Keratinocyte (primary cell): ENCODE data around the gene MYRIP. TPM values are rescaled to one million over a fixed set of nuclear protein-coding genes. Genes with fewer than 3 reads are reported as not detected.

Experiments used
- DNase-seq: peaks from one replicate; pipeline ENCODE4 v3.0.0-alpha.2; 2011; ENCODE audit warnings: low read depth, missing footprints, low spot score
- FAIRE-seq: peaks from 2 replicates; lab custom pipeline; 2011; peaks lifted over from hg19 to GRCh38; lab: Jason Lieb, UNC
- H2AFZ ChIP-seq: 2 replicates; pipeline ENCODE4 v1.6.0; 2012; ENCODE audit warnings: low read length, control low read depth, inconsistent platforms; ENCODE audit not compliant: control insufficient read depth
- H3K27ac ChIP-seq: 2 replicates; pipeline ENCODE4 v1.5.1; 2011; ENCODE audit warnings: low read length; ENCODE audit not compliant: control insufficient read depth, insufficient read depth
- H3K27me3 ChIP-seq: 3 replicates; pipeline ENCODE4 v1.6.0; 2011; ENCODE audit warnings: low read length; ENCODE audit not compliant: control insufficient read depth, insufficient read depth; ENCODE audit errors: extremely low read depth
- H3K36me3 ChIP-seq, 2 experiments: 2 replicates in 1 of 2; 3 replicates in 1 of 2; pipeline ENCODE4 v1.5.1; 2011; ENCODE audit warnings: low read length in 2 of 2, mild to moderate bottlenecking in 1 of 2; ENCODE audit not compliant: control insufficient read depth in 2 of 2, insufficient read depth in 2 of 2; ENCODE audit errors: extremely low read depth in 1 of 2
- H3K4me1 ChIP-seq: 3 replicates; pipeline ENCODE4 v1.5.1; 2011; ENCODE audit warnings: low read length; ENCODE audit not compliant: control insufficient read depth, insufficient read depth; ENCODE audit errors: extremely low read depth
- H3K4me2 ChIP-seq: 3 replicates; pipeline ENCODE4 v1.6.0; 2011; ENCODE audit warnings: low read depth, low read length; ENCODE audit not compliant: control insufficient read depth, insufficient read depth; ENCODE audit errors: extremely low read depth
- H3K4me3 ChIP-seq, 3 experiments: fragments of 200-600 bp in 1 of 3; sonication (generic) in 1 of 3; 2 replicates in 2 of 3; 3 replicates in 1 of 3; pipeline ENCODE4 v1.5.1; 2011 to 2016; ENCODE audit warnings: low read length in 3 of 3, mild to moderate bottlenecking in 3 of 3, control low read depth in 2 of 3, inconsistent platforms in 1 of 3, low read depth in 1 of 3, mixed read lengths in 1 of 3, mixed run types in 1 of 3, moderate library complexity in 1 of 3; ENCODE audit not compliant: control insufficient read depth in 2 of 3, insufficient read depth in 2 of 3; ENCODE audit errors: extremely low read depth in 1 of 3
- H3K79me2 ChIP-seq: 2 replicates; pipeline ENCODE4 v1.6.0; 2012; ENCODE audit warnings: low read length; ENCODE audit not compliant: control insufficient read depth, insufficient read depth
- H3K9ac ChIP-seq: 3 replicates; pipeline ENCODE4 v1.6.0; 2011; ENCODE audit warnings: low read length; ENCODE audit not compliant: control insufficient read depth, insufficient read depth; ENCODE audit errors: extremely low read depth
- H3K9me1 ChIP-seq: 3 replicates; pipeline ENCODE4 v1.6.0; 2011; ENCODE audit warnings: low read length; ENCODE audit not compliant: control insufficient read depth, insufficient read depth; ENCODE audit errors: extremely low read depth
- H3K9me3 ChIP-seq: 2 replicates; pipeline ENCODE4 v1.5.1; 2012; ENCODE audit warnings: low read depth, low read length; ENCODE audit not compliant: control insufficient read depth
- H4K20me1 ChIP-seq: 3 replicates; pipeline ENCODE4 v1.6.0; 2011; ENCODE audit warnings: low read length; ENCODE audit not compliant: control insufficient read depth, insufficient read depth; ENCODE audit errors: extremely low read depth
- EZH2 ChIP-seq: IDR thresholded peaks from one replicate; pipeline ENCODE4 v1.6.1; 2012; ENCODE audit warnings: inconsistent platforms, mild to moderate bottlenecking, low read length, moderate library complexity
- dilution Hi-C: fragments of 300-500 bp; cut with MboI; formaldehyde crosslinking; loops from one replicate; pipeline ENCODE4 v1.7.0; 2020; ENCODE audit warnings: low sequenced_read_pairs; ENCODE audit not compliant: extremely low pct_ligation_motif_present
- polyA plus RNA-seq, 5 experiments: library from polyadenylated mRNA; depleted of rRNA in 3 of 5; stranded (reverse) in 3 of 5; stranded (forward) in 1 of 5; unstranded in 1 of 5; fragments of >200 nt; gene quantifications; 1 replicate in 1 of 5; 2 replicates in 3 of 5; 3 replicates in 1 of 5; pipeline versions ENCODE4 v1.2.1 to v1.2.3, GENCODE V29; 2011 to 2012; ENCODE audit warnings: missing spikeins in 2 of 5, low read depth in 1 of 5, low replicate concordance in 1 of 5
- TF ChIP-seq, protein P1 (sequence below), 3 experiments: IDR thresholded peaks in 1 of 3; conservative IDR thresholded peaks in 1 of 3; optimal IDR thresholded peaks in 1 of 3; 2 replicates in 2 of 3; 3 replicates in 1 of 3; pipeline versions ENCODE3 to v1.5.1; 2011; ENCODE audit warnings: low read length in 3 of 3, mild to moderate bottlenecking in 3 of 3, moderate library complexity in 2 of 3, control low read depth in 1 of 3, inconsistent platforms in 1 of 3; ENCODE audit not compliant: insufficient read depth in 2 of 3; ENCODE audit errors: extremely low read depth in 1 of 3

MYRIP gene
- polyA plus RNA-seq, 1 donor (not counting 4 experiments of a cell fraction or from before 2014, with no cell fraction given) = 0.01 TPM

DNA sequence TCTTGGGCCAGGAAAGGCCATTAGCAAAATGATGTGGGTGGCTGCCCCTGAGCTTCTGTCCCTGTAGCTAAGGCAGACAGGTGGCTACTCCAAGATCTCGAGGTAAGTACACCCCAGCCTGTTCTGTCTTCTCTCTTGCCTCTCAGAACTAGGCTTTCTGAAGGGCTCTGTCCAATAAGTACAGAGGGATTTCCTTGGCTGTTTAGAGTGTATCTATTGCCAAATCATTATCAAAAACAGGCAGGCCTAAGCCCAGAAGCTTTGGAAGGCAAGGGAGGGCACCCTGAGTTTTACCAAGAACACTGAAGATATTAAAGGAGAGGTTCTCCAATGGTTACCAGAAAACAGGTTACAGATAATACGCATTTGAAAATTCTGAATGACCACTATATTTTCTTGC, 156.6 kb downstream of the MYRIP start:
- H3K9me1 ChIP-seq = no peaks in the 10 kb centered on the region
- H3K79me2 ChIP-seq = no peaks in the 10 kb centered on the region
- no peaks in the 10 kb centered on the region for H3K4me1 ChIP-seq
- H3K27ac ChIP-seq = no peak overlapping the region
- H3K36me3 ChIP-seq = no peaks in the 10 kb centered on the region
- DNase-seq = no peak
- H3K4me2 ChIP-seq = no peak overlapping the region
- TF ChIP-seq, protein P1, sequence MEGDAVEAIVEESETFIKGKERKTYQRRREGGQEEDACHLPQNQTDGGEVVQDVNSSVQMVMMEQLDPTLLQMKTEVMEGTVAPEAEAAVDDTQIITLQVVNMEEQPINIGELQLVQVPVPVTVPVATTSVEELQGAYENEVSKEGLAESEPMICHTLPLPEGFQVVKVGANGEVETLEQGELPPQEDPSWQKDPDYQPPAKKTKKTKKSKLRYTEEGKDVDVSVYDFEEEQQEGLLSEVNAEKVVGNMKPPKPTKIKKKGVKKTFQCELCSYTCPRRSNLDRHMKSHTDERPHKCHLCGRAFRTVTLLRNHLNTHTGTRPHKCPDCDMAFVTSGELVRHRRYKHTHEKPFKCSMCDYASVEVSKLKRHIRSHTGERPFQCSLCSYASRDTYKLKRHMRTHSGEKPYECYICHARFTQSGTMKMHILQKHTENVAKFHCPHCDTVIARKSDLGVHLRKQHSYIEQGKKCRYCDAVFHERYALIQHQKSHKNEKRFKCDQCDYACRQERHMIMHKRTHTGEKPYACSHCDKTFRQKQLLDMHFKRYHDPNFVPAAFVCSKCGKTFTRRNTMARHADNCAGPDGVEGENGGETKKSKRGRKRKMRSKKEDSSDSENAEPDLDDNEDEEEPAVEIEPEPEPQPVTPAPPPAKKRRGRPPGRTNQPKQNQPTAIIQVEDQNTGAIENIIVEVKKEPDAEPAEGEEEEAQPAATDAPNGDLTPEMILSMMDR (optimal IDR thresholded peaks at IDR 0.05 in 1 of 3, IDR thresholded peaks at IDR 0.05 in 1 of 3, conservative IDR thresholded peaks at IDR 0.05 in 1 of 3; ENCODE audit: extremely low read depth in 1 of 3, insufficient read depth in 2 of 3, low read length in 3 of 3) = no peak
- TF ChIP-seq EZH2 = no peak
- no peak overlapping the region for H3K9ac ChIP-seq
- H4K20me1 ChIP-seq = no peaks in the 10 kb centered on the region
- H2AFZ ChIP-seq = no peak overlapping the region
- no peak overlapping the region for H3K4me3 ChIP-seq
- H3K9me3 ChIP-seq = no peaks in the 10 kb centered on the region
- FAIRE-seq = no peak
- dilution Hi-C loops = no loop called here
- no peaks in the 10 kb centered on the region for H3K27me3 ChIP-seq

DNA sequence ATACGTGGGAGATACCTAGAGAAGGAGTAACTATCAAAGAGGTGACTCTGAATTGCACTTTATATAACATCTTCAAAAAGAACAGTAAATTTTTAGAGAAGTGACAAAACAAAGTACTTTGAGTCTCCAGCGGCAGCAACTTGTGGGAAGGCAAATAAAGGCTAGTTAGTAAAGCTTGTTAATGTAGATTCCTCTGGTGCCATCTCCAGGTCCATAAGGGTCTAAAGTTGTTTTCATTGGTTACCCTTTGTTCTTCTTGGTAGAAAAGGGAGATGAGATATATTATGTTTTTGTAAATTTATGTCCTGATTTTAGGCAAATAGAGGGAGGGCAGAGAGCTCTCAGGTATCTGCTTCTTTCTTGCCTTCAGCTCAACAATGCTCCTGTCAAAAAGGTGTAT, 161.6 kb downstream of the MYRIP start:
- Histone ChIP-seq H3K4me1 (no peaks in the 10 kb centered on the region), H3K9me3 (no peaks in the 10 kb centered on the region), H3K79me2 (no peaks in the 10 kb centered on the region), H3K4me3 (no peak overlapping the region), H2AFZ (no peak overlapping the region), H3K27ac (no peak overlapping the region), H3K9me1 (no peaks in the 10 kb centered on the region), H4K20me1 (no peaks in the 10 kb centered on the region), H3K9ac (no peak overlapping the region), H3K36me3 (no peaks in the 10 kb centered on the region), H3K27me3 (no peaks in the 10 kb centered on the region), H3K4me2 (no peak overlapping the region)
- no peak for FAIRE-seq
- TF ChIP-seq, protein P1 (optimal IDR thresholded peaks at IDR 0.05 in 1 of 3, IDR thresholded peaks at IDR 0.05 in 1 of 3, conservative IDR thresholded peaks at IDR 0.05 in 1 of 3; ENCODE audit: extremely low read depth in 1 of 3, insufficient read depth in 2 of 3, low read length in 3 of 3) = no peak
- no peak for TF ChIP-seq EZH2
- no peak for DNase-seq
- dilution Hi-C loops = no loop called here
